AML-193 (cell line): ENCODE data around the gene RBFA.

Experiments
- DNase-seq, 2 experiments: peaks; one replicate each; lab custom pipeline; 2025; lab: John Stamatoyannopoulos, UW

RBFA gene

GRCh38 chr18:80029690-80030089, 4.5 kb upstream of the RBFA start:
- DNase-seq, result no peak

GRCh38 chr18:80033181-80034067, 810 bp upstream of the RBFA start:
- peak; percentile 89 to 94 for DNase-seq

GRCh38 chr18:80034852-80035406, 695 bp downstream of the RBFA start:
- no peak for DNase-seq

GRCh38 chr18:80035997-80036396, 1.8 kb downstream of the RBFA start:
- no peak for DNase-seq

- DNase-seq, result no peak
These were observed 3.1 kb downstream of the RBFA start for GRCh38 chr18:80037300-80037699.

GRCh38 chr18:80037869-80038630, 3.8 kb downstream of the RBFA start:
- no peak for DNase-seq

- no peak for DNase-seq
These were observed 6.3 kb downstream of the RBFA start for GRCh38 chr18:80040515-80040914.

GRCh38 chr18:80041424-80041823, 7.2 kb downstream of the RBFA start:
- no peak for DNase-seq

- DNase-seq, result no peak
These were observed 8.6 kb downstream of the RBFA start for GRCh38 chr18:80042785-80043184.

GRCh38 chr18:80044072-80044471, 9.8 kb downstream of the RBFA start:
- DNase-seq, result no peak

- DNase-seq, result no peak
These were observed 11.8 kb downstream of the RBFA start for GRCh38 chr18:80046011-80046410.

- DNase-seq, result no peak
These were observed 12.2 kb downstream of the RBFA start for GRCh38 chr18:80046431-80046830.

GRCh38 chr18:80046961-80047541, 12.8 kb downstream of the RBFA start:
- DNase-seq, result no peak

- DNase-seq, result no peak
These were observed 16.6 kb downstream of the RBFA start for GRCh38 chr18:80050797-80051196.

GRCh38 chr18:80056095-80056494, 21.9 kb downstream of the RBFA start:
- no peak for DNase-seq

- no peak for DNase-seq
These were observed 25.7 kb downstream of the RBFA start for GRCh38 chr18:80059945-80060344.

GRCh38 chr18:80065705-80066104, 31.5 kb downstream of the RBFA start:
- no peak for DNase-seq

- no peak for DNase-seq
These were observed 33.1 kb downstream of the RBFA start for GRCh38 chr18:80067321-80067720.

GRCh38 chr18:80067897-80068296, 33.7 kb downstream of the RBFA start:
- no peak for DNase-seq

GRCh38 chr18:80068571-80069272, 34.5 kb downstream of the RBFA start:
- DNase-seq, result no peak

GRCh38 chr18:80070825-80071224, 36.6 kb downstream of the RBFA start:
- DNase-seq, result no peak

GRCh38 chr18:80074183-80074582, 39.9 kb downstream of the RBFA start:
- DNase-seq, result no peak
